Mammary epithelial cell (primary cell): ENCODE results near the gene TNS1.

Source experiments
- EZH2 ChIP-seq: IDR thresholded peaks from 2 replicates; pipeline ENCODE4 v1.6.1; 2012; ENCODE audit warnings: low read length, inconsistent platforms, borderline replicate concordance
- TF ChIP-seq, protein P1 (sequence below), 2 donors: IDR thresholded peaks in 1 of 2; conservative IDR thresholded peaks in 1 of 2; 2 replicates each; pipeline ENCODE4 v1.5.1; 2011 to 2012; ENCODE audit warnings: inconsistent platforms in 2 of 2, low read length in 2 of 2, mild to moderate bottlenecking in 2 of 2, control low read depth in 1 of 2, low read depth in 1 of 2; ENCODE audit not compliant: insufficient read depth in 1 of 2; ENCODE audit errors: extremely low read depth in 1 of 2

DNA sequence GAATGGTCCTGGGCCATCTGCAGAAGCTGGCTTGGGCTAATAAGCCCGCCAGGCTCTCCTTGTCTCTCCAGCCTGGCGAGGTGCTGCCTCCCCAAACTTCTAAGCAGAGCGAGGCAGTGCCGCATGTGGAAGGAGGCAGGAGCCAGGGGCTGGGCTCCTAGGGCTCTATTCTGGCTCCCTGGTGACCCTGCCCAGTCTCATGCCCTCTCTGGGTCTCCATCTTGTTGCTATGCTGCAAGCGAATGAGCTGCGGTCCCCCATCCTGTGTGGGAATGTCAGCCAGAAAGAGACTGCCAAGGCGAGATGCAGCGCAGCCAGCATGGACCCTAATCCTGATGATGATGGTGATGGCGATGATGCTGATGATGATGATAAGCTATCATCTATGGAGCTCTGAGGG lies 48.7 kb downstream of the TNS1 start:
- TF ChIP-seq, protein P1, sequence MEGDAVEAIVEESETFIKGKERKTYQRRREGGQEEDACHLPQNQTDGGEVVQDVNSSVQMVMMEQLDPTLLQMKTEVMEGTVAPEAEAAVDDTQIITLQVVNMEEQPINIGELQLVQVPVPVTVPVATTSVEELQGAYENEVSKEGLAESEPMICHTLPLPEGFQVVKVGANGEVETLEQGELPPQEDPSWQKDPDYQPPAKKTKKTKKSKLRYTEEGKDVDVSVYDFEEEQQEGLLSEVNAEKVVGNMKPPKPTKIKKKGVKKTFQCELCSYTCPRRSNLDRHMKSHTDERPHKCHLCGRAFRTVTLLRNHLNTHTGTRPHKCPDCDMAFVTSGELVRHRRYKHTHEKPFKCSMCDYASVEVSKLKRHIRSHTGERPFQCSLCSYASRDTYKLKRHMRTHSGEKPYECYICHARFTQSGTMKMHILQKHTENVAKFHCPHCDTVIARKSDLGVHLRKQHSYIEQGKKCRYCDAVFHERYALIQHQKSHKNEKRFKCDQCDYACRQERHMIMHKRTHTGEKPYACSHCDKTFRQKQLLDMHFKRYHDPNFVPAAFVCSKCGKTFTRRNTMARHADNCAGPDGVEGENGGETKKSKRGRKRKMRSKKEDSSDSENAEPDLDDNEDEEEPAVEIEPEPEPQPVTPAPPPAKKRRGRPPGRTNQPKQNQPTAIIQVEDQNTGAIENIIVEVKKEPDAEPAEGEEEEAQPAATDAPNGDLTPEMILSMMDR (conservative IDR thresholded peaks at IDR 0.05 in 1 of 2, IDR thresholded peaks at IDR 0.05 in 1 of 2; ENCODE audit: extremely low read depth in 1 of 2, insufficient read depth in 1 of 2, low read depth in 1 of 2, low read length in 2 of 2), result no peak
- no peak for TF ChIP-seq EZH2
